Measurements from ENCODE around the gene INAFM1. TPM values are rescaled to one million over a fixed set of nuclear protein-coding genes. Genes with fewer than 3 reads are reported as not detected.

Gene INAFM1
- total RNA-seq, 2 experiments from 2014 or later: 12.8 to 14.9 TPM

DNA sequence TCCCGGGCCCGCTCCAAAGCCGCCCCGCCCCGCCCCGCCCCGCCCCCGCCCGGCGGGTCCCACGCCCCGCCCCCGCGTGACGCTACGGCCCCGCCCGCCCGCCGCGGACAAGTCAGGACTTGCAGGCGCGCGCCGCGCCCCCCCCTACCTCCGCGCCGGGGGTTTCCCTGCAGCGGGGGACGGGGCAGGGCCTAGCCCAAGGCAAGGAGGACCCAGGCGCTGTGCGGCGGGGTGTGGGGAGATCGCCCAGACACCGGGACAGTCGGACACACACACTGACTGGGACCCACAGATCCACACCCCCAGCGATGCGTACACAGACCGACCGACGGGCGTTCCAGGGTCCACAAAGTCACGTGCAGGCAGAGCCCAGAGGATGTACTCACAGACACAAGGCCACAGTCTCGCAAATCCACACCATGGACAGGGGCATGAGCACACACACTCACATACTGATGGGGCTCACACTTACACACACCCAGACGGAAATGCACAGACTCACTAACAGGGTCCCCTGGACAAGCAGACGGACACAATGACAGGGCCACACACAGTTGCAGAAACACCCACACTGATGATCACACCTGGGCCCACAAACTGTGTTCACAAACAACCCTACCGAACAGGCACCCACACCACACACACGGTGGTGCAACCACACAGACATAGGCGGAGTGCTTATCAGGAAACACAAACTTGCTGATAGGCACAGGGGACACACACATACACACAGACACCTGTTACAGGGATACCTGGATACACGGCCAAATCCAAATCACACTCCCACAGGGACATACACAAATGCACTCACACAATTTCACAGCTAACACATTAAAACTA lies 43.2 kb upstream of the INAFM1 start:
- H3K9me3 Mint-ChIP-seq: no peaks in the 10 kb centered on the region
- CTCF ChIA-PET: interaction anchor here (1.0 to 4.4 kb wide), 5 partner anchors 9 to 21 kb away, joined by 3 to 39 read pairs (median 5); no protein-coding TSS in a partner anchor
- peaks cover 3% of the 10 kb centered on the region for H3K27me3 Mint-ChIP-seq
- H3K4me3 Mint-ChIP-seq: peak overlapping the region; percentile 72
- peak overlapping the region; percentile 89 for H3K27ac Mint-ChIP-seq
- DNase-seq: peak; percentile 92
- H3K4me1 Mint-ChIP-seq: peaks cover 32% of the 10 kb centered on the region
- peaks cover 2% of the 10 kb centered on the region for H3K36me3 Mint-ChIP-seq (ENCODE audit: low read depth)
- POLR2A ChIA-PET: no interaction called here

DNA sequence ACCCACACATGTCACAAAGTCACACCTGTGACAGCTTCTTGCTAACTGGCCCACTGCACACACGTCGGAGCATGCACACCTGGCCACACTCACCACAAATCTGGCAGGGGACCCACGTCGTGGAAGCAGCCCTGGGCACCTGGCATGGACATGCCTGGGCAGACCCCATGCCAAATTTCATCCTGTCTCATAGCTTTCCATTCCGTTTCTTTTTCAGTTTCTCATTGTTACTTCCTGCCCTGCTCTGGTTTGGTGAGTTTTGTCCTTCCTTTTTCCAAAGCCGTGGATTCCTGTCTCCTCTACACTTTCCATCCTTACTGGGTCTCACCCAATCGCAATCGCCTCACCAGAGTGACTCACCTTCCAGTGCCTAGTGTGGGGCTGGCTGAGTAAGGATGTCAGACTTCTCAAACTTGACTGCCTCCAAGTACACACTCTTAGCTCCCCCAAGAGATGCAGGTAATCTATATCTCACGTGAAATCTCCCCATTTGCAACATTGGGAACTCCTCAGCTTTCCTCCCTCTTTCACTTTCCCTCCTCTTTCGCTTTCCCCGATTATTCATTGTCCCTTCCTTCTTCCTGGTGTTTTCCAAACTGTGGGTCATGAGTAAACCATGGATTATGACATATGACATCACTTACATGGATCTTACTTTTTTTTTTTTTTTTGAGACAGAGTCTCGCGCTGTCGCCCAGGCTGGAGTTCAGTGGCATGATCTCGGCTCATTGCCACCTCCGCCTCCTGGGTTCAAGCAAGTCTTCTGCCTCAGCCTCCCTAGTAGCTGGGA lies 42.1 kb upstream of the INAFM1 start:
- DNase-seq: peak; percentile 36

DNA sequence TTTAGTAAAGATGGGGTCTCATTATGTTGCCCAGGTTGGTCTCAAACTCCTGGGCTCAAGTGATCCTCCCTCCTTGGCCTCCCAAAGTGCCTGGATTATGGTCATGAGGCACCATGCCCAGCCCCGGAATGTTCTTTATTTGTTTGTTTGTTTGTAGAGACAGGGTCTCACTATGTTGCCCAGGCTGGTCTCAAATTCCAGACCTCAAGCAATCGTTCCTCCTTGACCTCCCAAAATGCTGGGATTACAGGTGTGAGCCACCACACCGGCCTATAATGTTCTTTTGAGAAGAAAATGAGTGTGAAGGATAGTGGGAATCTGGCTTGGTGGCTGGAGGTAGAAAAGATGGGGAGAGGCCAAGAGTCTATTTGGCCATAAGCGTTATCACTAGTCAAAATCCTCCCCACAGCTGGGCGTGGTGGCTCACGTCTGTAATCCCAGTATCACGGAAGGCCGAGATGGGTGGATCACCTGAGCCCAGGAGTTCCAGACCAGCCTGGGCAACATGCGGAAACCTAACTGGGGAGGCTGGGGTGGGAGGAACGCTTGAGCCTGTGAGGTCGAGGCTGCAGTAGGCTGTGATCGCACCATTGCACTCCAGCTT lies 38.5 kb upstream of the INAFM1 start:
- peaks cover 26% of the 10 kb centered on the region for H3K4me1 Mint-ChIP-seq
- ChIA-PET POLR2A (no interaction called here), CTCF (interaction anchor here (1.2 kb wide), 1 partner anchor 10 kb away, joined by 3 read pairs; no protein-coding TSS in a partner anchor)
- DNase-seq: no peak
- H3K27me3 Mint-ChIP-seq: peaks cover 8% of the 10 kb centered on the region
- no peaks in the 10 kb centered on the region for H3K9me3 Mint-ChIP-seq
- H3K27ac Mint-ChIP-seq: no peak overlapping the region
- no peak overlapping the region for H3K4me3 Mint-ChIP-seq
- H3K36me3 Mint-ChIP-seq (ENCODE audit: low read depth): peaks cover 2% of the 10 kb centered on the region

More for the DNA sequence above, 42.1 kb upstream of the INAFM1 start:
- Mint-ChIP-seq H3K9me3 (no peaks in the 10 kb centered on the region), H3K27ac (peak overlapping the region; percentile 89), H3K4me3 (peak overlapping the region; percentile 72), H3K27me3 (peaks cover 3% of the 10 kb centered on the region), H3K36me3 (ENCODE audit: low read depth) (peaks cover 2% of the 10 kb centered on the region), H3K4me1 (peaks cover 23% of the 10 kb centered on the region)
- POLR2A ChIA-PET: no interaction called here
- CTCF ChIA-PET: interaction anchor here (0.7 to 4.4 kb wide), 8 partner anchors 8 to 102 kb away, joined by 3 to 39 read pairs (median 4); partner anchors contain the start of gene SAE1

DNA sequence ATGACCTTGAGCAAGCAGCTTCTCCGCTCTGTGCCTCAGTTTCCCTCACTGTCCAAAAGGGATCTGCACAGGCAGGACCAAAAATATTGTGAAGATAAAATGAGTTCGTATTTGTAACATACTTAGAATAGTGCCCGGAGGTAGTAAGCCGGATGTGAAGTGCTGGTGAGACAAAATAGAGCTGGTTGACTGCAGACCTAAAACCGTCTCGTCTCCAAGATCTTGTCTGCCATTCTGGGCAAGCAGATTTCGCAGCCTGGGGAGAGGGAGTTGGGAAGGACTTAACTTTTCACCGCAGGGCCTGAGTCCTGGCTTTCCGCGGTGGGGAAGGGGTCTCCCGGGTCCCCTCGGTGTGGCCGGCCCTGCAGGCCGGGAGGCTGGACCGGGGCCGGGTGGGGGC lies 35.5 kb upstream of the INAFM1 start:
- CTCF ChIA-PET: interaction anchor here (0.7 to 1.2 kb wide), 3 partner anchors 11 to 28 kb away, joined by 3 to 4 read pairs (median 4); no protein-coding TSS in a partner anchor
- no peaks in the 10 kb centered on the region for H3K36me3 Mint-ChIP-seq (ENCODE audit: low read depth)
- peak; percentile 31 for DNase-seq
- peaks cover 8% of the 10 kb centered on the region for H3K27me3 Mint-ChIP-seq
- H3K27ac Mint-ChIP-seq: peak overlapping the region; percentile 55
- H3K9me3 Mint-ChIP-seq: no peaks in the 10 kb centered on the region
- POLR2A ChIA-PET: no interaction called here
- peaks cover 16% of the 10 kb centered on the region for H3K4me1 Mint-ChIP-seq
- peak overlapping the region; percentile 32 for H3K4me3 Mint-ChIP-seq

DNA sequence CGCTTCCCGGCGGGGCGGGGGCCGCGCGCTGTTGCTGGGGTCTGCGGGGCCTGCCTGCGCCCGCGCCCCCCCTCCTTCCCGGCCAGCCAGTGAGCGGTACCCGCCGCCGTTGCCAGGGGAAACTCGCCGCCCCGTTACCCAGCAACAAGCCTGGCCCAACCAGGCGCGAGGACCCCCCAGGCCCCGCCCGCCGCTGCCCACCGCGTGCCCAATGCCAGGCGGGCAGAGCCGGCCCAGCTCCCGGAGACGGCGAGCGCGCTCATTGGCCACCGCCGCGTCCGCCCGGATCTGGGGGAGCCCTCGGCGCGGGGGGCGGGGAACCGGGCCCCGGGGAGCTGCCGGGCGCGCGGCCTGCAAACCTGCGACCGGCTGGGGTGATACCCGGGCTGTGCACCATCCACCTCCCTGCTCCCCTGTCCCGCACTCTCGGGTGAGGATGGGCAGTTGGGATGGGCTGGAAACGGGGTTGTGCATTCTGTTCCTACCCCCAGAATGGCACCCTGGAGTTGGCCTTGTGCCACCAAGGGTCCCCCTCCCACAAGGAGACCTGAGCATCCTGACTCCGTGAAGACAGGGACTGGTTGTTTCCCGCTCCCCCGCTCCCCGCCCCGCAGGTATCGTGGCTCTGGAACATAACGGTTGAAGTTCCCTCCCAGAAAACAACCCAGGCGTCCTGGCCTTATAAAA lies 34.9 kb upstream of the INAFM1 start:
- peak overlapping the region; percentile 47 for H3K27ac Mint-ChIP-seq
- peaks cover 22% of the 10 kb centered on the region for H3K4me1 Mint-ChIP-seq
- H3K27me3 Mint-ChIP-seq: peaks cover 8% of the 10 kb centered on the region
- ChIA-PET POLR2A (no interaction called here), CTCF (interaction anchor here (1.1 to 1.2 kb wide), 2 partner anchors 18 to 29 kb away, joined by 4 read pairs; no protein-coding TSS in a partner anchor)
- no peaks in the 10 kb centered on the region for H3K9me3 Mint-ChIP-seq
- no peaks in the 10 kb centered on the region for H3K36me3 Mint-ChIP-seq (ENCODE audit: low read depth)
- peak; percentile 56 for DNase-seq
- peak overlapping the region; percentile 14 for H3K4me3 Mint-ChIP-seq

DNA sequence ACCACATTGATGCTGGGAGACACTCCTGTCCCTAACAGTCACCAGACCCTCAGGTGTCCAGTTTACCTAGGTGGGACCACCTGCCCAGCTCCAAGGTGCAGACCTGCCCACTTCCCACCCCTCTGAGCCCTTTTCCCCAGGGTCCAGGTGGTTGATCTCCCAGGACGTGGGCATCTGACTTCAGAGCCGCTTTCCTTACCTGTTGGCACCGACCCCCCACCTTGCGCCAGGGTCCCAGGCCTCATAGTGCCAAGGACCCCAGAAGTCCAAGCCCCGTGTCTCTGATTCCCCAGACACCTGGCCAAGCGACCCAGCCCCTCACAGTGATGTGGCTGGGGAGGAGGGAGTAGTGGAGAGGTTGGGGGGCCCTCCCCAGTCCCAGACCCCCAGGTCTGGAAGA lies 34.1 kb upstream of the INAFM1 start:
- ChIA-PET CTCF (interaction anchor here (0.7 kb wide), 1 partner anchor 26 kb away, joined by 3 read pairs; no protein-coding TSS in a partner anchor), POLR2A (no interaction called here)
- H3K27me3 Mint-ChIP-seq: peaks cover 5% of the 10 kb centered on the region
- H3K4me3 Mint-ChIP-seq: no peak overlapping the region
- peaks cover 28% of the 10 kb centered on the region for H3K4me1 Mint-ChIP-seq
- DNase-seq: no peak
- H3K27ac Mint-ChIP-seq: no peak overlapping the region
- H3K36me3 Mint-ChIP-seq (ENCODE audit: low read depth): no peaks in the 10 kb centered on the region
- no peaks in the 10 kb centered on the region for H3K9me3 Mint-ChIP-seq

DNA sequence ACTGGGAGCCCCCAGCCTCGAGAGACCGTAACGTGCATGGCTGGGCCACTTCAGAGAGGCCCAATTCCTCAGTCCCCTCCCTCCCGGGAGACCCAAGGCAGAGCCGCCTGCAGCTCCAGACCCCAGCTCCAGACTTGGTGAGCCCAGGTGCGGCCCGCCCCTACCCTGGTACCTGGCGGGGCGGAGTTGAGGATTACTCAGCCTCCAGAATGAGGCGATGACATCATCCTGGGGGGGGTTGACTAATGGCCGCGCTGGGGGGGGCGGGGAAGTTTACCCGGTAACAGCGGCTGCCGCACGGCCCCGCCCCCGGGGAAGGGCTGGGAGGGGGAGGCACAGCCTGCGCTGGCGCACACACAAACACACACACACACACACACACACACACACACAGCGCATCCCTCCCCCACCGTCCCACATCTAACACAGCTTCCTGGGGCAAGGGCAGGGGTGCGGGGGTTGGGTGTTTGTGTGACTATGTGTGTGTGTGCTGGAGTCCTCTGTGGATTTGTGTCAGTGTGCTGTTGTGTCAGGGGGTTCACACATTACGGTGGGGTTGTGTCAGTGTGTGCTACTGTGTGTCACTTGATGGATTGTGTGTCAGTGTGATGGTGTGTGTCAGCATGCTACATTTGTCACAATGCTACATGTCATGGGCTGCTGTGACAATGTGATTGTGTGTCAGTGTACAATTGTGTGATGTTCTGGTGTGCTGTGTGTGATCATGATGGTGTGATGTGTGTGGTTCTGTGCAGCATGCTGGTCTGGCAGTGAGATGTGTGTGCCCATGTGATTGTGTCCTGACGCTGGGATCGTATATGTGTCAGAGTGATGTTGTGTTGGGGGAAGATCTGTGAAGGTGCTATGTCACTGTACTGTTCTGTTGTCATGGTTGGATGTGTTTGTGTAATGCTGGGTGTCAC lies 33.4 kb upstream of the INAFM1 start:
- POLR2A ChIA-PET: no interaction called here
- H3K4me3 Mint-ChIP-seq: no peak overlapping the region
- H3K27ac Mint-ChIP-seq: no peak overlapping the region
- H3K4me1 Mint-ChIP-seq: peaks cover 28% of the 10 kb centered on the region
- H3K9me3 Mint-ChIP-seq: no peaks in the 10 kb centered on the region
- no peaks in the 10 kb centered on the region for H3K36me3 Mint-ChIP-seq (ENCODE audit: low read depth)
- CTCF ChIA-PET: interaction anchor here (0.6 to 0.7 kb wide), 2 partner anchors 27 to 1537 kb away, joined by 3 to 6 read pairs; no protein-coding TSS in a partner anchor
- DNase-seq: peak; percentile 89
- peaks cover 5% of the 10 kb centered on the region for H3K27me3 Mint-ChIP-seq

DNA sequence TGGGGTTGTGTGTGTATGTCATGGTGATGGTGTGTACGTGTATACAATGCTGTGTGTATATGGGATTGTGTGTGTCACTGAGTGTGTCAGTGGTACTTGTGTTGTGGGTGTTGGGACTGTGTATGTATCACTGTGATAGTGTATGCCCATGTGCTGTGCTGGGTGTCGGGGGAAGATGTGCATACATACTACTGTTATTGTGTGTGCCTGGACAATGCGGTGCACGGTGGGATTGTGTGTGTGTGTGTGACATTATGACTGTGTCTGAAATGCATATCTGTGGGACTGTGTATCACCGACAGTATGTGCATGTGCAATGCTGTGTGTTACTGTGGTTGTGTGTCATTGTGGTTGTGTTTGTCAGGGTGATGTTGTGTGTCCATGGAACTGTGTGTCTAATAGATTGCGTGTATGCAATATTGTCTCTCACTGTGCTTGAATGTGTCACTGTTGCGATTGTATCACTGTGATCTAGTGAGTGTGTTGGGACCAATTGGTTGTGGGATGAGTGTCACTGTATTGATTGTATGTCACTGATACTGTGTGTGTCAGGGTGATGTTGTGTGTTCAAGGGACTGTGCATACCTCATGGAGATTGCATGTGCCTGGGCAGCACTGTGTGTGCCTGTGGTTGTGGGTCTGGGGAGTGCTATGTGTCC lies 32.6 kb upstream of the INAFM1 start:
- Mint-ChIP-seq H3K9me3 (no peaks in the 10 kb centered on the region), H3K4me1 (peaks cover 28% of the 10 kb centered on the region)
- POLR2A ChIA-PET: no interaction called here

DNA sequence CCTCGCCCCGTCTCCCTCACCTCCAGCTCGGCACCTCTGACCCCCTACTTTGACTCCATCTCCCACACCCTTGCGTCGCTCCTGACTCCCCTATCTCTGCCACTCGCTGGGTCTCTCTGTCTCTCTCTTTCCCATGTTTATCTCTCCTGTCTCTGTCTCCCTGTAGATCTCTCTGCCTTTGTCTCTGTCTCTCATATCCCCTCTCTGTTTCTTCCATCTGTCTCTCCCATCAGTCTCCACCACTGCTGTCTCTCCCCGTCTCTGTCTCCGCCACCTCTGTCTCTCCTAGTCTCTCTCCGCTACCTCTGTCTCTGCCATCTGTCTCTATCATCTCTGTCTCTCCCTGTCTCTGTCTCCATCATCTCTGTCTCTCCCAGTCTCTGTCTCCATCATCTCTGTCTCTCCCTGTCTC lies 31.3 kb upstream of the INAFM1 start:
- DNase-seq: no peak
- Mint-ChIP-seq H3K27me3 (peaks cover 5% of the 10 kb centered on the region), H3K36me3 (ENCODE audit: low read depth) (no peaks in the 10 kb centered on the region), H3K27ac (peak overlapping the region; percentile 92), H3K4me1 (peaks cover 30% of the 10 kb centered on the region), H3K9me3 (no peaks in the 10 kb centered on the region), H3K4me3 (peak overlapping the region; percentile 71)
- POLR2A ChIA-PET: interaction anchor here (1.0 to 1.8 kb wide), 4 partner anchors 17 to 85 kb away, joined by 3 to 7 read pairs (median 4); partner anchors contain the start of gene INAFM1
- CTCF ChIA-PET: interaction anchor here (0.6 to 6.5 kb wide), 11 partner anchors 11 to 454 kb away, joined by 3 to 210 read pairs (median 8); partner anchors contain the start of gene CCDC9

More for the DNA sequence above, 32.6 kb upstream of the INAFM1 start:
- Mint-ChIP-seq H3K36me3 (ENCODE audit: low read depth) (no peaks in the 10 kb centered on the region), H3K4me3 (no peak overlapping the region), H3K27me3 (peaks cover 5% of the 10 kb centered on the region), H3K27ac (no peak overlapping the region)
- CTCF ChIA-PET: interaction anchor here (6.5 kb wide), 1 partner anchor 30 kb away, joined by 210 read pairs; no protein-coding TSS in a partner anchor
- DNase-seq: no peak

DNA sequence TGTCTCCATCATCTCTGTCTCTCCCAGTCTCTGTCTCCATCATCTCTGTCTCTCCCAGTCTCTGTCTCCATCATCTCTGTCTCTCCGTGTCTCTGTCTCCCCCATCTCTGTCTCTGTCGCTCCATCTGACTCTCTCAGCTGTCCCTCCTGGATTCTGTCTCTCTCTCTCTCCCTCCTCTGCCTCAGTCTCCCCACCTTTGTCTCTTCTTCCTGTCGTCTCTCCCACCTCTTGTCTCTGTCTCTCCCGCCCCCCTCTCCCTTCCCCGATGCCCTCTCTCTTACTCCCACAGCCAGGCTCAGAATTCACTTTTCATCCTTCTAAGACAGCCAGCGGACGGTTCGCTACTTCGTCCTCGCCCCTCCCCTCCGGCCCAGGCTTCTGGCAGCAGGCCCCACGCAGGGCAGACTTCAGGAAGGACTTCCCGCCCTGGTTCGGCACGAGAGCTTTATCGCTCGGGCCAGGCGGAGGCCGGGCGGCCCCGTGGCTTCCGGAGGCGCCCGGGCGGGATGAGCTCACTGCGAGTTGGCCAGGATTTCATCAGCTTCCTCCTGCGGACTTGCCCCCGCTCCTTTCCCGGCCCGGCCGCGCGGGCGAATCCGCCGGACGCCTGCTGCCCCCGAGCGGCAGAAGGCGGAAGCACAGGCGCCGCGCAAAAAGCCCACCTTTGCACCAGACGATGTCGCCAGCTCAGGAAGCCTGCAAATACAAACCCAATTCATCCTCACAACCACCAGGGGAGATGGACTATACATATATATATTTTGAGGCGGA lies 30.7 kb upstream of the INAFM1 start:
- Mint-ChIP-seq H3K4me1 (peaks cover 27% of the 10 kb centered on the region), H3K36me3 (ENCODE audit: low read depth) (no peaks in the 10 kb centered on the region), H3K27me3 (peaks cover 3% of the 10 kb centered on the region), H3K9me3 (no peaks in the 10 kb centered on the region), H3K4me3 (peak overlapping the region; percentile 71), H3K27ac (peak overlapping the region; percentile 92)
- ChIA-PET CTCF (interaction anchor here (0.5 to 6.5 kb wide), 51 partner anchors 8 to 454 kb away, joined by 3 to 210 read pairs (median 5); partner anchors contain the start of genes CCDC9, DHX34, SAE1 and ZC3H4), POLR2A (interaction anchor here (0.7 to 1.8 kb wide), 8 partner anchors 12 to 127 kb away, joined by 3 to 20 read pairs (median 4); partner anchors contain the start of genes CCDC9 and INAFM1)
- peak; percentile 89 for DNase-seq

Measured in activated CD4-positive, alpha-beta T cell treated with anti-CD3 and anti-CD28 coated beads, Interleukin-2, amount 10 ng/mL, durations not matched to agents 7 days and 5 days (primary cell).